HepG2 (cell line): ENCODE measurements around the gene COPZ2. TPM values are rescaled to one million over a fixed set of nuclear protein-coding genes. Genes with fewer than 3 reads are reported as not detected.

Experiments used
- ATM ChIP-seq: fragments of 450-650 bp; IDR thresholded peaks from 2 replicates; pipeline ENCODE4 v1.7.1; 2017; ENCODE audit warnings: mild to moderate bottlenecking, borderline replicate concordance
- FOXA1 ChIP-seq, 2 experiments: fragments of 450-650 bp in 1 of 2; sonication (generic) in 1 of 2; formaldehyde crosslinking in 1 of 2; IDR thresholded peaks; 2 replicates each; pipeline versions ENCODE4 v1.4.0 to v1.6.1; 2016 to 2020; ENCODE audit warnings: missing genetic modification reagents in 1 of 2
- KLF11 ChIP-seq: IDR thresholded peaks from 2 replicates; pipeline ENCODE4 v1.6.1; 2016; ENCODE audit warnings: missing compliant biosample characterization
- PITX1 ChIP-seq: sonication (generic); formaldehyde crosslinking; IDR thresholded peaks from 2 replicates; pipeline ENCODE4 v1.5.1; 2020; ENCODE audit warnings: mild to moderate bottlenecking, missing genetic modification reagents
- SALL2 ChIP-seq: sonication (generic); formaldehyde crosslinking; IDR thresholded peaks from 2 replicates; pipeline ENCODE4 v1.8.1; 2023; ENCODE audit warnings: mild to moderate bottlenecking, missing genetic modification reagents, inconsistent platforms
- SETDB1 ChIP-seq: sonication (generic); formaldehyde crosslinking; IDR thresholded peaks from 2 replicates; pipeline ENCODE4 v1.5.1; 2020; ENCODE audit warnings: missing genetic modification reagents, mild to moderate bottlenecking, borderline replicate concordance
- SIX4 ChIP-seq: sonication (generic); formaldehyde crosslinking; IDR thresholded peaks from 2 replicates; pipeline ENCODE4 v1.4.0; 2020; ENCODE audit warnings: missing genetic modification reagents
- SMARCE1 ChIP-seq: fragments of 450-650 bp; IDR thresholded peaks from 2 replicates; pipeline ENCODE4 v1.6.1; 2017; ENCODE audit warnings: borderline replicate concordance
- TARDBP ChIP-seq: sonication (generic); formaldehyde crosslinking; IDR thresholded peaks from 2 replicates; pipeline ENCODE4 v1.8.0; 2022; ENCODE audit warnings: mild to moderate bottlenecking, missing genetic modification reagents
- ZBTB8A ChIP-seq: sonication (generic); formaldehyde crosslinking; IDR thresholded peaks from 2 replicates; pipeline ENCODE4 v1.4.0; 2020; ENCODE audit warnings: mild to moderate bottlenecking, low read depth, missing genetic modification reagents, borderline replicate concordance
- ZNF615 ChIP-seq: sonication (generic); formaldehyde crosslinking; IDR thresholded peaks from 2 replicates; pipeline ENCODE4 v1.5.0; 2020; ENCODE audit warnings: mild to moderate bottlenecking, missing genetic modification reagents, borderline replicate concordance
- ZNF777 ChIP-seq: sonication (generic); formaldehyde crosslinking; IDR thresholded peaks from 2 replicates; pipeline ENCODE4 v1.4.0; 2020; ENCODE audit warnings: missing genetic modification reagents
- polyA plus RNA-seq, 8 experiments: library from polyadenylated mRNA; depleted of rRNA in 3 of 8; stranded (reverse) in 7 of 8; unstranded in 1 of 8; fragments of >200 nt; fragmentation: Illumina TruSeq in 4 of 8; extraction: Trizol in 4 of 8; gene quantifications; 2 replicates each; pipeline versions ENCODE4 v1.2.1 to v1.2.3, GENCODE V29; 2011 to 2016; ENCODE audit warnings: low read depth in 4 of 8, missing spikeins in 1 of 8, mixed read lengths in 1 of 8; ENCODE audit not compliant: insufficient read depth in 1 of 8
- total RNA-seq, 5 experiments: library from RNA; depleted of rRNA; stranded (reverse); fragments of >200 nt; fragmentation: Illumina TruSeq; extraction: Trizol; gene quantifications; 2 replicates each; pipeline ENCODE4 v1.2.3, GENCODE V29; 2016; ENCODE audit warnings: low read depth in 1 of 5
- TF ChIP-seq, protein P1 (sequence below): sonication (generic); formaldehyde crosslinking; IDR thresholded peaks from 2 replicates; pipeline ENCODE4 v1.4.0; 2020; ENCODE audit warnings: missing genetic modification reagents, mild to moderate bottlenecking, borderline replicate concordance
- TF ChIP-seq, protein P2 (sequence below): IDR thresholded peaks from 2 replicates; pipeline ENCODE4 v1.6.1; 2018; ENCODE audit warnings: missing genetic modification reagents
- TF ChIP-seq, protein P3 (sequence below): sonication (generic); formaldehyde crosslinking; IDR thresholded peaks from 2 replicates; pipeline ENCODE4 v1.9.0; 2021; ENCODE audit warnings: missing genetic modification reagents, borderline replicate concordance
- TF ChIP-seq, protein P4 (sequence below): sonication (generic); formaldehyde crosslinking; IDR thresholded peaks from 2 replicates; pipeline ENCODE4 v1.4.0; 2020; ENCODE audit warnings: mild to moderate bottlenecking, low read depth, missing genetic modification reagents
- TF ChIP-seq, protein P5 (sequence below): sonication (generic); formaldehyde crosslinking; IDR thresholded peaks from 2 replicates; pipeline ENCODE4 v1.9.0; 2022; ENCODE audit warnings: low read depth, missing genetic modification reagents

Gene COPZ2
- total and polyA plus RNA-seq, 2 of the 13 experiments (the other 11 are each of a cell fraction or from before 2014, with no cell fraction given): 0.61 to 1.5 TPM

DNA sequence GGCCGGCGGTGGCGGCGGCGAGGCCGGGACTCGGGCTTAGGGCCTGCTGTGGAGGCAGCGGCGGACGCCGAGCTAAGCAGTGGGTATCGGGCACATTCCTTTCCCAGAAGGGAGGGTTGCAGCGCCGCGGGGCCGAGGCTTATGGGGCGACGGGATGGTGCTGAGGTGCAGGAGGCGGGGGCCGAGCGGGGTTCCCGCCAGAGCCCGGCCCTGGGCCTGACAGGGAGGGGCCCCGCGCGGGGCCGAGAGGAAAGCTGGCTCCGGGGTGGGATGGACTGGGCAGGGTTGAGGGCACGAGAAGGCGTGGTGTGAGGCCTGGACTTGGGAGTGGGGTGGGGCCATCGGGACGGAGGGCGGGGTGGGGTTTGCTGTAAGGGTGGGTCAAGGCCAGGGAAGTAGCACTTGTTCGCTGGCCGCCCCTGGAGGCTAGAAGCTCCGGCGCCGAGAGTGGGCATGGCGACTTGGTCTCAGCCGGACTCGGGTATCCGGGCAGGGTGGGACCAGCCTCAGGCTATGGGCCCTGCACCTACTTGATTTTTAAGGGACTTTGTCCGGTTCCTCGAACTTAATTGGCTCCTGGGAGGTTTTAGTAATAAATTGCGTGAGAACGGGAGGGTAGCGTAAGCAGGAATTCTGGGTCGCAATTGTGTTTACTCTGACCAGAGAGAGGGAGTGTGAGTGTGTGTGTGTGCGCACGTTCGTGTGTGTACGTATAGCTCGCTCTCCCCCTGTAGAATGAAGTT is 11.0 kb upstream of the COPZ2 start (continued):
- TF ChIP-seq, protein P1, sequence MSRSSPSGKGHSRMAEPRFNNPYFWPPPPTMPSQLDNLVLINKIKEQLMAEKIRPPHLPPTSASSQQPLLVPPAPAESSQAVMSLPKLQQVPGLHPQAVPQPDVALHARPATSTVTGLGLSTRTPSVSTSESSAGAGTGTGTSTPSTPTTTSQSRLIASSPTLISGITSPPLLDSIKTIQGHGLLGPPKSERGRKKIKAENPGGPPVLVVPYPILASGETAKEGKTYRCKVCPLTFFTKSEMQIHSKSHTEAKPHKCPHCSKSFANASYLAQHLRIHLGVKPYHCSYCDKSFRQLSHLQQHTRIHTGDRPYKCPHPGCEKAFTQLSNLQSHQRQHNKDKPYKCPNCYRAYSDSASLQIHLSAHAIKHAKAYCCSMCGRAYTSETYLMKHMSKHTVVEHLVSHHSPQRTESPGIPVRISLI: no peak
- no peak; the same call in 1 of the 2 replicates for TF ChIP-seq SALL2 (CRISPR knock-in tag)
- TF ChIP-seq TARDBP (CRISPR knock-in tag): no peak; the same call in 1 of the 2 replicates
- TF ChIP-seq FOXA1 (IDR thresholded peaks at IDR 0.05): no peak
- peak; percentile 92 for TF ChIP-seq FOXA1 (CRISPR knock-in tag; IDR thresholded peaks at IDR 0.05)
- TF ChIP-seq ZBTB8A: no peak
- no peak for TF ChIP-seq SMARCE1
- no peak; the same call in 1 of the 2 replicates for TF ChIP-seq ZNF777 (CRISPR knock-in tag)
- TF ChIP-seq, protein P2, sequence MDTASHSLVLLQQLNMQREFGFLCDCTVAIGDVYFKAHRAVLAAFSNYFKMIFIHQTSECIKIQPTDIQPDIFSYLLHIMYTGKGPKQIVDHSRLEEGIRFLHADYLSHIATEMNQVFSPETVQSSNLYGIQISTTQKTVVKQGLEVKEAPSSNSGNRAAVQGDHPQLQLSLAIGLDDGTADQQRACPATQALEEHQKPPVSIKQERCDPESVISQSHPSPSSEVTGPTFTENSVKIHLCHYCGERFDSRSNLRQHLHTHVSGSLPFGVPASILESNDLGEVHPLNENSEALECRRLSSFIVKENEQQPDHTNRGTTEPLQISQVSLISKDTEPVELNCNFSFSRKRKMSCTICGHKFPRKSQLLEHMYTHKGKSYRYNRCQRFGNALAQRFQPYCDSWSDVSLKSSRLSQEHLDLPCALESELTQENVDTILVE (CRISPR knock-in tag): peak; percentile 72; the same call in 1 of the 2 replicates
- no peak for TF ChIP-seq ATM
- TF ChIP-seq, protein P3, sequence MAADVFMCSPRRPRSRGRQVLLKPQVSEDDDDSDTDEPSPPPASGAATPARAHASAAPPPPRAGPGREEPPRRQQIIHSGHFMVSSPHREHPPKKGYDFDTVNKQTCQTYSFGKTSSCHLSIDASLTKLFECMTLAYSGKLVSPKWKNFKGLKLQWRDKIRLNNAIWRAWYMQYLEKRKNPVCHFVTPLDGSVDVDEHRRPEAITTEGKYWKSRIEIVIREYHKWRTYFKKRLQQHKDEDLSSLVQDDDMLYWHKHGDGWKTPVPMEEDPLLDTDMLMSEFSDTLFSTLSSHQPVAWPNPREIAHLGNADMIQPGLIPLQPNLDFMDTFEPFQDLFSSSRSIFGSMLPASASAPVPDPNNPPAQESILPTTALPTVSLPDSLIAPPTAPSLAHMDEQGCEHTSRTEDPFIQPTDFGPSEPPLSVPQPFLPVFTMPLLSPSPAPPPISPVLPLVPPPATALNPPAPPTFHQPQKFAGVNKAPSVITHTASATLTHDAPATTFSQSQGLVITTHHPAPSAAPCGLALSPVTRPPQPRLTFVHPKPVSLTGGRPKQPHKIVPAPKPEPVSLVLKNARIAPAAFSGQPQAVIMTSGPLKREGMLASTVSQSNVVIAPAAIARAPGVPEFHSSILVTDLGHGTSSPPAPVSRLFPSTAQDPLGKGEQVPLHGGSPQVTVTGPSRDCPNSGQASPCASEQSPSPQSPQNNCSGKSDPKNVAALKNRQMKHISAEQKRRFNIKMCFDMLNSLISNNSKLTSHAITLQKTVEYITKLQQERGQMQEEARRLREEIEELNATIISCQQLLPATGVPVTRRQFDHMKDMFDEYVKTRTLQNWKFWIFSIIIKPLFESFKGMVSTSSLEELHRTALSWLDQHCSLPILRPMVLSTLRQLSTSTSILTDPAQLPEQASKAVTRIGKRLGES (CRISPR knock-in tag): 0 out of 2 replicates have a peak, but pooled peaks have one; percentile 13
- TF ChIP-seq SIX4: 0 out of 2 replicates have a peak, but pooled peaks have one; percentile 44
- peak; percentile 58 for TF ChIP-seq PITX1 (CRISPR knock-in tag)
- no peak for TF ChIP-seq ZNF615
- no peak for TF ChIP-seq SETDB1
- TF ChIP-seq KLF11: peak; percentile 55; the same call in 1 of the 2 replicates
- TF ChIP-seq, protein P4, sequence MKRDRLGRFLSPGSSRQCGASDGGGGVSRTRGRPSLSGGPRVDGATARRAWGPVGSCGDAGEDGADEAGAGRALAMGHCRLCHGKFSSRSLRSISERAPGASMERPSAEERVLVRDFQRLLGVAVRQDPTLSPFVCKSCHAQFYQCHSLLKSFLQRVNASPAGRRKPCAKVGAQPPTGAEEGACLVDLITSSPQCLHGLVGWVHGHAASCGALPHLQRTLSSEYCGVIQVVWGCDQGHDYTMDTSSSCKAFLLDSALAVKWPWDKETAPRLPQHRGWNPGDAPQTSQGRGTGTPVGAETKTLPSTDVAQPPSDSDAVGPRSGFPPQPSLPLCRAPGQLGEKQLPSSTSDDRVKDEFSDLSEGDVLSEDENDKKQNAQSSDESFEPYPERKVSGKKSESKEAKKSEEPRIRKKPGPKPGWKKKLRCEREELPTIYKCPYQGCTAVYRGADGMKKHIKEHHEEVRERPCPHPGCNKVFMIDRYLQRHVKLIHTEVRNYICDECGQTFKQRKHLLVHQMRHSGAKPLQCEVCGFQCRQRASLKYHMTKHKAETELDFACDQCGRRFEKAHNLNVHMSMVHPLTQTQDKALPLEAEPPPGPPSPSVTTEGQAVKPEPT (CRISPR knock-in tag): peak; percentile 56; the same call in 1 of the 2 replicates
- TF ChIP-seq, protein P5, sequence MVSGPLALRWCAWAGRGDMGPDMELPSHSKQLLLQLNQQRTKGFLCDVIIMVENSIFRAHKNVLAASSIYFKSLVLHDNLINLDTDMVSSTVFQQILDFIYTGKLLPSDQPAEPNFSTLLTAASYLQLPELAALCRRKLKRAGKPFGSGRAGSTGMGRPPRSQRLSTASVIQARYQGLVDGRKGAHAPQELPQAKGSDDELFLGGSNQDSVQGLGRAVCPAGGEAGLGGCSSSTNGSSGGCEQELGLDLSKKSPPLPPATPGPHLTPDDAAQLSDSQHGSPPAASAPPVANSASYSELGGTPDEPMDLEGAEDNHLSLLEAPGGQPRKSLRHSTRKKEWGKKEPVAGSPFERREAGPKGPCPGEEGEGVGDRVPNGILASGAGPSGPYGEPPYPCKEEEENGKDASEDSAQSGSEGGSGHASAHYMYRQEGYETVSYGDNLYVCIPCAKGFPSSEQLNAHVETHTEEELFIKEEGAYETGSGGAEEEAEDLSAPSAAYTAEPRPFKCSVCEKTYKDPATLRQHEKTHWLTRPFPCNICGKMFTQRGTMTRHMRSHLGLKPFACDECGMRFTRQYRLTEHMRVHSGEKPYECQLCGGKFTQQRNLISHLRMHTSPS (CRISPR knock-in tag): peak; percentile 72
